ENCODE data around the gene CD58.

Gene CD58

DNA sequence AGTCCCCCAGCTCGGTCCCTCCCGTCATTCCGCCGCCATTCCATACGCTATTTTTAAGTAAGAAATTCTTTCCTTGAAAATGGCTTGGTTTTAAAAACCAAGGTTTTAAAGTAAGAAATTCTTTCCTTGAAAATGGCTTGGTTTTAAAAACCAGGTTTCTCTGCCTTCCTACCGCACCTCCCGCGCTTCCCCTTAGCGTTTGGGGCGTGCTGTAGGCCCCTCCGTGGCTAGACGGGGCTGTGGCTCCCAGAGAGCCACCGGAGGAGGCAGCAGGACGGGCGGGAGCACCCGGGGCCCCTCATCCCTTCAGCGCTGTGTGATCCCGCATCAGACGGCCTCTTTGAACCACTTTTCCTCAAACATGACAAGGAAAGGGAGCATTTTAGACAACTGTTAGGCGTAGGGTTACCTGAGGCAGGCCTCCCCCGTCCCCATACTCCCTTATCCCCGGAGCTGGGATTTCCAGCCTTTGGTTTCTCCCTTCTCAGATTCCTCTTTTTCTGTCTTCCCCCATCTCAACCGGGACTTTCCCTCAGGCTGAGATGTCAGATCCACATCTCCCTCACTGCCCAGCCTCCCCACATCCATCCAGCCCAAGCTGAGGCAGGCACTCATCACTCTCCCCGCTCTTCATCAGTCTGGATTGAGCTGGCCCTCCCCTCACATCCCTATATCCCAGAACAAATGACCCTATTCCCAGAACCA is 541 bp upstream of the CD58 start:
- no peaks in the 10 kb centered on the region for H3K27me3 ChIP-seq (ENCODE audit: insufficient read depth, poor library complexity, severe bottlenecking)
- ATAC-seq (ENCODE audit: low read depth) (no peak), DNase-seq (ENCODE audit: low spot score) (no peak)
- no peaks in the 10 kb centered on the region for H3K36me3 ChIP-seq (ENCODE audit: low read depth)
- peaks cover under 1% of the 10 kb centered on the region for H3K4me1 ChIP-seq (ENCODE audit: insufficient read depth, poor library complexity, severe bottlenecking)
- peak overlapping the region; percentile 71 for H3K4me3 ChIP-seq (ENCODE audit: severe bottlenecking)
- peak overlapping the region; percentile 70 for H3K27ac ChIP-seq (ENCODE audit: poor library complexity, severe bottlenecking)
- no peaks in the 10 kb centered on the region for H3K9me3 ChIP-seq (ENCODE audit: severe bottlenecking)
- TF ChIP-seq, protein P1, sequence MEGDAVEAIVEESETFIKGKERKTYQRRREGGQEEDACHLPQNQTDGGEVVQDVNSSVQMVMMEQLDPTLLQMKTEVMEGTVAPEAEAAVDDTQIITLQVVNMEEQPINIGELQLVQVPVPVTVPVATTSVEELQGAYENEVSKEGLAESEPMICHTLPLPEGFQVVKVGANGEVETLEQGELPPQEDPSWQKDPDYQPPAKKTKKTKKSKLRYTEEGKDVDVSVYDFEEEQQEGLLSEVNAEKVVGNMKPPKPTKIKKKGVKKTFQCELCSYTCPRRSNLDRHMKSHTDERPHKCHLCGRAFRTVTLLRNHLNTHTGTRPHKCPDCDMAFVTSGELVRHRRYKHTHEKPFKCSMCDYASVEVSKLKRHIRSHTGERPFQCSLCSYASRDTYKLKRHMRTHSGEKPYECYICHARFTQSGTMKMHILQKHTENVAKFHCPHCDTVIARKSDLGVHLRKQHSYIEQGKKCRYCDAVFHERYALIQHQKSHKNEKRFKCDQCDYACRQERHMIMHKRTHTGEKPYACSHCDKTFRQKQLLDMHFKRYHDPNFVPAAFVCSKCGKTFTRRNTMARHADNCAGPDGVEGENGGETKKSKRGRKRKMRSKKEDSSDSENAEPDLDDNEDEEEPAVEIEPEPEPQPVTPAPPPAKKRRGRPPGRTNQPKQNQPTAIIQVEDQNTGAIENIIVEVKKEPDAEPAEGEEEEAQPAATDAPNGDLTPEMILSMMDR (IDR thresholded peaks at IDR 0.05; ENCODE audit: poor library complexity, severe bottlenecking), result no peak

DNA sequence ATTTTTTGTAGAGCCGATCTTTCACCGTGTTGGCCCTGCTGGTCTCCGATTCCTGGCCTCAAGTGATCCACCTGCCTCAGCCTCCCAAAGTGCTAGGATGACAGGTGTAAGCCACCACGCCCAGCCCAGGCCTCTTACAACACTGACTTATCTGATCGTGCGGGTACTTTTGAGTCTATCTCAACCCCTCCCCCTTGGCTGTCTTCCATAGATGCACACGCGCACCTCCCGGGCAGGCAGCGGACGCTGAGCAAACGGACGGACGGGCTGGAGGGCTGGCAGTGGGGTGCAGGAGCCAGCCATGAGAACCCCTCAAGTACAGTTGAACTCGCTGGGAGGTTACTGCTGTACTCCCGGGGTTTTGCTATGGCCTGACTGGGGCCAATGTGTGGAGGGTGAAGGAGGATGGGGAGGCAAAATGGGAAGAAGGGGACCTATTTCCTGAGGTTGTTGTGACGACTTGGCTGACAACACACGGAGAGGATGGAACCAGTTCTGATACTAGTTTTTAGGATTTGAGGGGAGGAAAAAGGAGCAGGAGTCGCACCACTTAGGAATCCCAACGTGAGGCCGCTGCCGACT is 959 bp downstream of the CD58 start:
- TF ChIP-seq, protein P1 (IDR thresholded peaks at IDR 0.05; ENCODE audit: poor library complexity, severe bottlenecking), result no peak
- Histone ChIP-seq H3K27ac (ENCODE audit: poor library complexity, severe bottlenecking) (peak overlapping the region; percentile 70), H3K4me1 (ENCODE audit: insufficient read depth, poor library complexity, severe bottlenecking) (peaks cover 7% of the 10 kb centered on the region), H3K9me3 (ENCODE audit: severe bottlenecking) (no peaks in the 10 kb centered on the region), H3K4me3 (ENCODE audit: severe bottlenecking) (peak overlapping the region; percentile 71), H3K27me3 (ENCODE audit: insufficient read depth, poor library complexity, severe bottlenecking) (no peaks in the 10 kb centered on the region), H3K36me3 (ENCODE audit: low read depth) (no peaks in the 10 kb centered on the region)
- ATAC-seq (ENCODE audit: low read depth) (no peak), DNase-seq (ENCODE audit: low spot score) (no peak)

DNA sequence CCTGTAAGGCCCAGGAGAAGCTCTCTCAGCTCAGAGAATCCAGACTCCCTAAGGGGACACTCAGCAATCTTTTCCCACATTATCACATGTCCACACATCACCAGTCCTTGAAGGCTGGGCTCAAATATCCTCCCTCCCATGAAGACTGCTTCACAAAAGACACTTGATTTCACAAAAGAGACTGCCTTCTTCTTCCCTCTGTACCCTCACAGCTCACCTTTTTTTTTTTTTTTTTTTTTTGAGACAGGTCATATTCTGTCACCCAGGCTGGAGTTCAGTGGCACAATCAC is 1.5 kb downstream of the CD58 start:
- Histone ChIP-seq H3K4me3 (ENCODE audit: severe bottlenecking) (no peak overlapping the region), H3K4me1 (ENCODE audit: insufficient read depth, poor library complexity, severe bottlenecking) (peaks cover 7% of the 10 kb centered on the region), H3K27ac (ENCODE audit: poor library complexity, severe bottlenecking) (no peak overlapping the region), H3K9me3 (ENCODE audit: severe bottlenecking) (no peaks in the 10 kb centered on the region), H3K36me3 (ENCODE audit: low read depth) (no peaks in the 10 kb centered on the region), H3K27me3 (ENCODE audit: insufficient read depth, poor library complexity, severe bottlenecking) (no peaks in the 10 kb centered on the region)
- TF ChIP-seq, protein P1 (IDR thresholded peaks at IDR 0.05; ENCODE audit: poor library complexity, severe bottlenecking), result no peak
- no peak for ATAC-seq (ENCODE audit: low read depth)
- no peak for DNase-seq (ENCODE audit: low spot score)

DNA sequence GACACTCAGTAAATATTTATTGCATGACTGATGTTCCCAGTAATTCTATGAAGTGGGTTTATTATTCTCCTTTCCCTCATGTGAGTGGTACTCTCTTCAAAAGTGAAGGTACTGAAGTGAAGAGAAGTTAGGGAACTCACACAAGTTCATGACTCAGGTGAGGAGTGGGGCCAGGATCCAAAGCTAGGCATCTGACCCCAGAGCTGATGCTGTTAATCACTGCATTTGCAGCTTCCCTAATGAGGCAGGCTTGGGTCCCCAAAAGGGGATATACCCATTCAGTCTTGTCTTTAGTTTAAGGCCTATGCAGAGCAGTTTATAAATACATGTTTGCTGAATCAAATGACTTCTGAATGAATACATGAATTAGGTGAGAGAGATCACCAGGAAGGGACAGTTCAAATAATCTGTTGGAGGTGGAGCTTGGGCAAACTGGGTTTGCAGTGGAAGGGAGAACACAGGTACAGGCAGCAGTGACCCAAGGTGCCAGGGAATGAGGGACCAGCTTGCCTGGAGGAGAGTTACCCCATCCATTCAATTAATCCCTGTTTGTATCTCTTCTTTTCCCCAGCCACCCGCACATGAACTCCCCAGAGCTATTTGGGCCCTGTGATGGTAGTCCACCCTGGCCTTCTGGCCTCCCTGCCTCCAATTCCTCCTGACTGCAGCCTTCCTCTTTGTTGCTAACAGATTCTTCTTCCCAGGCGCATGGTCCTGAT is 2.0 kb downstream of the CD58 start:
- peaks cover 7% of the 10 kb centered on the region for H3K4me1 ChIP-seq (ENCODE audit: insufficient read depth, poor library complexity, severe bottlenecking)
- TF ChIP-seq, protein P1 (IDR thresholded peaks at IDR 0.05; ENCODE audit: poor library complexity, severe bottlenecking), result no peak

More for the DNA sequence above, 2.0 kb downstream of the CD58 start:
- Histone ChIP-seq H3K9me3 (ENCODE audit: severe bottlenecking) (no peaks in the 10 kb centered on the region), H3K4me3 (ENCODE audit: severe bottlenecking) (no peak overlapping the region), H3K27me3 (ENCODE audit: insufficient read depth, poor library complexity, severe bottlenecking) (no peaks in the 10 kb centered on the region), H3K36me3 (ENCODE audit: low read depth) (no peaks in the 10 kb centered on the region), H3K27ac (ENCODE audit: poor library complexity, severe bottlenecking) (no peak overlapping the region)
- DNase-seq (ENCODE audit: low spot score) (no peak), ATAC-seq (ENCODE audit: low read depth) (no peak)

All from RWPE2 (cell line).